ENCODE data around the gene CTIF. TPM values are rescaled to one million over a fixed set of nuclear protein-coding genes. Genes with fewer than 3 reads are reported as not detected.

CTIF gene
- total RNA-seq, 1 experiment from 2014 or later, result 3.5 TPM

GRCh38 chr18:48575301-48575657 is 36.4 kb downstream of the CTIF start:
- DNase-seq (ENCODE audit: low read depth), result no peak

GRCh38 chr18:48575658-48576456 is 37.0 kb downstream of the CTIF start:
- no peak for DNase-seq (ENCODE audit: low read depth)

DNA sequence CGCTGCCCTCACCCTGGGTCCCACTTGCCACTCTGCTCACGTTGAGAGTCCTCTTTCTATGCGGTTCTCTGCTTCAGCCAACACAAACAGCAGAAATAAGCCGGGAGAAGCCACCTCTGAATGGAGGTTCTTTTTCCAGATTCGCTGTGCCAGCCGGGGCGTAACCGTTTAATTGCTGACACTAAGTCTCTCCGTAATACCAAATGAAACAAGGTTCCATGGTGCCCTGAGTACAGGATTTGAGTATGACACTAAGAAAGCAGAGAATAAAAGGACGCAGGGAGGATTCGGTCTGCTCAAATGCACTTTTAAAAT is 37.6 kb downstream of the CTIF start:
- no peak for DNase-seq (ENCODE audit: low read depth)

- no peak for DNase-seq (ENCODE audit: low read depth)
These were observed 38.8 kb downstream of the CTIF start for GRCh38 chr18:48577478-48578190.

GRCh38 chr18:48578289-48578688 is 39.5 kb downstream of the CTIF start:
- no peak for DNase-seq (ENCODE audit: low read depth)

DNA sequence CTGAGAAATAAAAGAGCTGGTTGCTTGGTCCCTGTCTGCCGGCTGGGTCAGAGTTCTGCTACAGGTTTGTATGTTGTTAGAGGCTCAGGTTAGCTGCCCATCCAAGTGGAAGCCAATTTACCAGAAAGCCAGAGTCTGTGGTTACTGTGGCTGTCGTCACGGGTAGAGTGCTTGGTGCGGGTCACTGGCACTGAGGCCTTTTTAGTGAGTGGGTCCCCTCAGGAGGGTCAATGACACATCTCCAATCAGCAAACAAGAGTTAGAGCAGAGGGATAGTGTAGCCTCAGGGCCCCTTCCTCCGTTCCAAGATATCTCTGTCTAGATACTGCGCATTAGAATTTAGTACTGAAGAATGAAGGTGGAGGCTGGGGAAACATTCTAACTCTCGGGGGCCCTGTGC is 41.2 kb downstream of the CTIF start:
- DNase-seq (ENCODE audit: low read depth), result no peak

DNA sequence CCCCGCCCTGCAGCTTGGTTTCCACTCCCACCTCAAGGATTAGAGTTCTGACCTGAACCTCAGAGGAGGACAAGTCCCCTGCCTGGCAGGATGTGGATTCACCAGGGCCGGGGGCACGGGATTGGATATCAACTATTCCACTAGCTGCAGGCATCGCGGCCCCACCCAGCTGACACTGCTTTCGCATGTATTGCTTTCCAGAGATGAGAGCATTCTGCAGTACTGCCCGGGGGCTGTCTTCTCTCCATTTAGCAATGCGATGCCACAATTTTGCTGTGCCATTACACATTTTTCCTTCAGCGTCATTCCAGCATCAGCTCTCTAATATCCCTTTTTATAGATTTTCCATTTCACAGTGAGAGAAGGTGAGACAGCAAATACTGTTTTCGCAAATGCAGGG is 42.0 kb downstream of the CTIF start:
- no peak for DNase-seq (ENCODE audit: low read depth)

- no peak for DNase-seq (ENCODE audit: low read depth)
These were observed 42.4 kb downstream of the CTIF start for GRCh38 chr18:48581206-48581605.

DNA sequence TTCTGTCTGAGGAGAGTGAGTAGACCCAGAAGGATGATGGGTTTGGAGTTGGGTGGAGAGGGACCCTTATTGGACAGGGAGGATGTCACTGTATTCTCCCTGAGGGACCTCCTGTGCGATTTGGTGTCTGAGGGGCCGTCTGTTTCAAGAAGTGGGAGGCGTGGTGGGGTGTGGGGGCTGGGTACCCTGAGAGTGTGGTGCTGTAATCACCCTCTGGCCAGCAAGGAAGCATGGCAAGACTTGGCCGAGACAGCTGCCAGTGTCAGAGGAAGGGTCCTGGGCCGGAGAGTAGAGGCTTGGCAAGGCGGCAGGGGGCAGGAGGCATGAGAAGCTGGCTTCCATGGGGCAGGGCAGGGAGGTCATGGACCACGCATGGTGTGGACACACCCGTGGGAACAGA is 43.1 kb downstream of the CTIF start:
- DNase-seq (ENCODE audit: low read depth), result no peak

DNA sequence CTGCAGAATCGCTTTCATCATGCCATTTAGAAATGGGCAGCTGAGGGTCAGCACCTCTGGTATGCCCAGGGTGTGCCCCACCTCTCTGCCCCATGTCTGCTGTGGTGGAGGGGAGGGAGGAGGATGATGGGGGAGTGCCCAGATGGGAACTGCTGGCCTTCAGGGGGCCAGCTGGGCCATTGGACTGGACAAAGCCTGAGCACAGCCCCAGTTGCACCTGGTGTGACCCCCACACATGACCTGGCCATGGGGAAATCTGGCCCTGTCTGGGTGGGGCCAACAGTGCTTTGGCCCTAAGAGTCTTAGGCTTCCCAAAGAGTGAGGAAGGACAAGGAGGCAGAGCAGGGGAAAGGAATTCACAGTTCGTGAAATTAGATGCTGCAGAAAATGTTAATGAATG is 44.1 kb downstream of the CTIF start:
- no peak for DNase-seq (ENCODE audit: low read depth)

- no peak for DNase-seq (ENCODE audit: low read depth)
These were observed 44.7 kb downstream of the CTIF start for GRCh38 chr18:48583573-48583972.

GRCh38 chr18:48589797-48590519 is 51.1 kb downstream of the CTIF start:
- DNase-seq (ENCODE audit: low read depth), result peak; percentile 45

DNA sequence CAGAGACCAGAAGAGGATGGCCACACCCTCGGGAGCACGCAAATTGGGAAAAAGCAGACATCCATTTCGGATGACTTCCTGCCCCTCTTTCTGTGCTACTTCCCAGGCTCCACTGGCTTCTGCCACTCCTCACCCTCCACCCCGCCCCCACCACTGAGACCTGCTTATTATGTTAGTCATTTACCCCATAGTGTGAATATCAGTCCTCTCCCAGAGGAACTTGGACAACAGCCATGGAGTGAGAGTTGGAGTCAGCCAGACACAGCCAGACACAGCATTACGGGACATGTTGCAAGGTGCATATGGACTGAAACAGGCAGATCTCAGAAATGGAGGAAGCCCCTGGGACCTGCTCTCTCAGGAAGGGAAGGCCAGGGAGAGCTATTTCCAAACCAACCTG is 51.8 kb downstream of the CTIF start:
- peak; percentile 67 for DNase-seq (ENCODE audit: low read depth)

GRCh38 chr18:48592540-48593171 is 53.8 kb downstream of the CTIF start:
- DNase-seq (ENCODE audit: low read depth), result no peak

- DNase-seq (ENCODE audit: low read depth), result no peak
These were observed 55.8 kb downstream of the CTIF start for GRCh38 chr18:48594471-48595094.

DNA sequence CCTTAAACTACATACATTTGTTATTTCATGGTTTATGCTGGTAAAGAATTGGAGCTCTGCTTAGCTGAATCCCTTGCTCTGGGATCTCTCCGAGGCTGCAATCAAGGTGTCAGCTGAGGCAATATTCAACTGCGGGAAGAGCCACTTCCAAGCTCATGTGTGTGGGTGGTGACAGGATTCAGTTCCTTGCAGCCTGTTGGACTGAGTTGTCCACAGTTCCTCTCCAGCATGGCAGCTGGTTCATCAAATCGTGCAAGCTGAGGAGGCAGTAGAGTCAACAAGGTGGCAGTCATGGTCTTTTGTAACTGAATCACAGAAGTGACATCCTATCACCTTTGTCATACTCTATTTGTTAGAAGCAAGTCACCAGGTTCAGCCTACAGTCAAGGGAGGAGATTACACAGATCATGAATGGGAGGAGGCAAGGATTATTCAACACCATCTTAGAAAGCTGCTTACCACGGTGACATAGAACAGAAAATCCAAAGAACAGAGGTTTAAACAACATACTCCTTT is 56.9 kb downstream of the CTIF start:
- no peak for DNase-seq (ENCODE audit: low read depth)

DNA sequence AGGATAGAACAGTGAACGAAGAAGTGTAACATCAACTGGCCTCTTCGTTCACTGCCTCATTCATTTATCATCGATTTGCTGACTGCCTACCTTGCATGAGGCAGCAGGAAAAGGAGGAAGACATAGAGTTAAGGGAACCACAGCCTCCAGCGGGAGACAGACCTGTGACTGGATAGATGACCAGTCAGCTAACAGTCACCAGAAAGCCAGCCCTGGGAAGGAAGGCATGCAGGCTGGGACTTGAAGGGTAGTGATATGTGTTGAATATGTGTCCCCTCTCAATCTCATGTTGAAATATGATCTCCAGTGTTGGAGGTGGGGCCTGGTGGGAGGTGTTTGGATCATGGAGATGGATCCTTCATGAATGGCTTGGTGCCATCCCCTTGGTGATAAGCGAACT is 58.3 kb downstream of the CTIF start:
- no peak for DNase-seq (ENCODE audit: low read depth)

- DNase-seq (ENCODE audit: low read depth), result no peak
These were observed 58.8 kb downstream of the CTIF start for GRCh38 chr18:48597671-48598070.

- DNase-seq (ENCODE audit: low read depth), result no peak
These were observed 60.6 kb downstream of the CTIF start for GRCh38 chr18:48599391-48599790.

- DNase-seq (ENCODE audit: low read depth), result no peak
These were observed 61.2 kb downstream of the CTIF start for GRCh38 chr18:48600046-48600445.

GRCh38 chr18:48600456-48601090 is 61.7 kb downstream of the CTIF start:
- no peak for DNase-seq (ENCODE audit: low read depth)
